HG02981 (cell line): Measurements from ENCODE around the gene MORC1.
"Not testable (repeated sequence)": the region's sequence is repeated elsewhere in the genome, so short reads cannot be mapped to it uniquely, and the experiment has no call there.

ENCODE experiments used
- ATAC-seq: cut with Tn5 transposase; IDR thresholded peaks from one replicate; pipeline ENCODE4 v1.9.1; 2021; ENCODE audit warnings: mild to moderate bottlenecking, moderate library complexity; ENCODE audit not compliant: unreplicated experiment

Gene MORC1

DNA sequence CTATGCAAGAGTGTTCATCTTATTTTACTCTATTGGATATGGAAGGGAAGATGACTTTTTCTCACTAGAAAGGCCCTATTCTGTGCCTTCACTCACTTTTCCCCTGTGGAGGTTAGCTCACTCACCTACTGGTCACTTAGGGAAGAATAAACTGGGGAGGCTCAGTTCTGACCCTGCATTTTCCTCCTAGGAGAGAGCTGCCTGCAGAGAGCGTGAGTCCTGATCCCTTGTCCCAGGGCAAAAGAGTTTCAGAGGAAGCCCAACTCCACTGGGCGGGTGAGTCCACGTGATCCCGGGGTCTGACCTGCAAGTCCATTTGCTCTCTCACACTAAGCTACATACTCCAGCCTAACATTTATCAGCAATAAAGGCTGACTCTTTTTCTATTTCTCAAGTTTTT is 8.4 kb downstream of the MORC1 start:
- no peak for ATAC-seq

DNA sequence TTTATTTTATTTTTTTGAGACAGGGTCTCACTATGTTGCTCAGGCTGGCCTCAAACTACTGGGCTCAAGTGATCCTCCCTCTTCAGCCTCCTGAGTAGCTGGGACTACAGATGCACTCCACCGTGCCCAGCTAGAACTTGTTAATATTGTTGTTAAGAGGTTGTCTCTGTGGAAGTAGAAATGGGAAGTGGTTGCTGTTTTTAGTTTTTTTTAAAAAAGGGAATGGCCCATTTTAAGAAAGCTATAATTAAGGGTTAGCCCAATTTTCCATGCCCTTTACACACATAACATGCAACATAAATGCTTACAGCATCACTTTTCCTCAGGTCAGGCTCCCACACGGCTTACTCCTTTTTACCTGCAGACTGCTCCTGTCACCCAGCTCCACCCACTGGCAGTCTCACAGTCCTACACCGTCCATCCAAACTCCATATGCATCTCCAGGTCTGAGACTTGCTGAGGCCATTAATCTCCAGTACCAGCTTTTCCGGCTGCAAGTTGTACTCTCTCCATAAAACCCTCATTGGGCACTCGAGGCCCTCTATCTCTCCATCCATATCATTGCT is 19.8 kb downstream of the MORC1 start:
- no peak for ATAC-seq

DNA sequence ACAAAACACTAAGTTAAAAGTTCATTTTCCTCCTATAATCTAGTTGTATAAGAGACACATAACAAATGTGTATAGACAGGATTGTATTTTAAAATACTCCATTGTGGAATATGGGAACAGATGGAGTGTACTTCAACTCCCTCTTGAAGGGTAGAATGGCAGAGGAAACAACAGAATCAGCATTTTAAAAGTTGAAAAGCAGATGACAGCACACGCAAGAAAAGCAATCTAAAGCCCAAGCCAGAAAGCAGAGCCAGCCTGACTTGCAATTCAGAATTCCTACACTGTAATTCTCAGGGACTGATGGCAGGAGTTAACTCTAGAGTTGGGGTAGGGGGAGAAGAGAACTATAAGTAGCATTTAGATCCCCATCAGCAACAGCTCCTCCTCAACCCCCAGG is 22.8 kb downstream of the MORC1 start:
- ATAC-seq: no peak

DNA sequence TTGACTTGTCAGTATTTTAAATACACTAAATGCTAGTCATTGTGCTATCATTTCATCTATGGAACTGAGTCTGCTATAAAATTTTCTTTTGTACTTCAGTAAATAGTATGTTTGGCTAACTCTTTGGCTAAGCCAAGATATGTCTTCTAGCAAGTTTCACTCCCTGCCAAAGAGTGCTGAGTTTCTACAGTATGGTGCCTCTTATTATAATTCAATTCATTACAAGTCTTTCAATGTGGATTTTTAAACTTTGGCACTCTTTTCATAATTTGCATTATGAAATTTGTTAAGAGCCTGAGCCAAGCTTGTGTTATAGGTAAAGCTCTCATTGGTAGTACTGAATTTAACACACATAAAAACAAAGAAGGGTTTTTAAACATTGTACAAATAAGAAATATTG is 24.4 kb downstream of the MORC1 start:
- ATAC-seq: no peak

DNA sequence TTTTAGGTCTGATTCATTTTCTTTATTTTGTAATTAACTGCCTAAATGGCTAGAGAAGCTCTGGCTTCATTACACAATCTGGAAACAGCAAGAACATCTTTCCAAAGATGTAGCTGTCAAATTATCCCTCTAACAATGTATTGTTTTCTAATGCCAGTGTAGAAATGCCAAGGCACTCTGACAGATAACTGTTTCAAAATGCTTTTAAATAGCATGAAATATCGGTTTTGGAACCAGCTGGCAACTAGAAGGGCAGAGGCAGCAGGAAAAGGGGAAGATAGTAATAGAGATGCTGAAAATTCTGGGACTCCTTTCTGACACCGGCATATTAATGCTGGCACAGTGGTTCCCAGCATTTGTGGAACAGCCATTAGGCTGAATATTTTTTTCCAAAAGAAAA is 26.1 kb downstream of the MORC1 start:
- no peak for ATAC-seq

DNA sequence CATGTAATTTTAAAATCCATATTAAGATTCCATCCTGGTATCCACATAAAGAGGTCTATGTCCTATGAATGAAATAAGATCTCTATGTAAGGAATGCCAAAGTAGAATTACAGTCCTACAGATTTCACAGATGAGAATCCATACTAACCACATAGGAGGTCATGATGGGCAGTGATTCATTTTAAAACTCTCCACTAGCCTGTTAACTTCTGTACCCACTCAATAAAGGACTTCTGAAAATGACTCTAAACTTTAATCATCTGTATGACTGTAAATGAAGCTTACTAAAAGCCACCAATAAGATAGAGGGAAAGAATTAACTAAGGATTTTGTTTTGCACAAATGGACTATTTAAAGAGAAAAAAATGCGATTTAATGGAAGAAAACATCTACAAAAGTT is 28.7 kb downstream of the MORC1 start:
- ATAC-seq: no peak

DNA sequence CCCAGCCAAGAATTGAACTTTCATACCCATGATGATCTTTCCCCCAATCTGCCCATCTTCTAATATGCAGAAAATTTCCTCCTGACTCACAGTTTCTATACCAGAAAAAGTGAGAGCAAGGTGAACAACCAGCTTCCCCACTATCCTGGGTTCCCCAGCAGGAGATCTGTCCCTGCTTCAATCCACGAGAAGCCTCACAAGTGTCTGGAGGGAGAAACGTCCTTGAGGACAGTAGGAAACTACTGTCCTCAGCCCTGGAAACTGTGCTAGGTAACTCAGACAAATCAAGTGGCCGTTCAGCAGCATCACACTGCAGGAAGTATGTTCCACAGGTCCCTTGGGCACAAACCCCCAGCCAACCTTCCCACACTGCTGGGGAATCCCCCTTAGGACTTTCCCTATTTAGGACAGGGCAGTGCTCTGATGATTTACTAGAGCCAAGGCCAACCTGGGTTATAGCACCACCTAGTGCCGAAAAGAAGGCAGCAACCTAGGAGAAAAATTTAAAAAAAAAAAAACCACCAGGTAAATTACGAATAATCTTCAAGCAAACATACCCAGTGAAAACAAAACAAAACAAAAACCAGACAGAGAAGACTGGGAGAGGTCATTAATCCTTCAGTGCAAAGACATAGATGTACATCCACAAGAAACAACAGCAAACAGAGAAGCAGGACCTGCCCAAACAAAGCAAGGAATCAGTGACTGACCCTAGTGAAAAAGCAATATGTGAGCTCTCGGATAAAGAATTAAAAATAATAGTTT is 36.0 kb downstream of the MORC1 start:
- ATAC-seq: peak; percentile 100

DNA sequence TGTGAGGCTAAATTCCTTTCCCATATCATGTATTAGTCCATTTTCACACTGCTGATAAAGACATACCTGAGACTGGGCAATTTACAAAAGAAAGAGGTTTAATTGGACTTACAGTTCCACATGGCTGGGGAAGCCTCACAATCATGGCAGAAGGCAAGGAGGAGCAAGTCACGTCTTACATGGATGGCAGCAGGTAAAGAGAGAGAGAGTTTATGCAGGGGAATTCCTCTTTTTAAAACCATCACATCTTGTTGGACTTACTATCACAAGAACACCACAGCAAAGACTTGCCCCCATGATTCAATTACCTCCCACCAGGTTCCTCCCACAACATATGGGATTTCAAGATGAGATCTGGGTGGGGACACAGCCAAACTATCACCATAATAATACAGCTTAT is 37.8 kb downstream of the MORC1 start:
- not testable (repeated sequence) for ATAC-seq

DNA sequence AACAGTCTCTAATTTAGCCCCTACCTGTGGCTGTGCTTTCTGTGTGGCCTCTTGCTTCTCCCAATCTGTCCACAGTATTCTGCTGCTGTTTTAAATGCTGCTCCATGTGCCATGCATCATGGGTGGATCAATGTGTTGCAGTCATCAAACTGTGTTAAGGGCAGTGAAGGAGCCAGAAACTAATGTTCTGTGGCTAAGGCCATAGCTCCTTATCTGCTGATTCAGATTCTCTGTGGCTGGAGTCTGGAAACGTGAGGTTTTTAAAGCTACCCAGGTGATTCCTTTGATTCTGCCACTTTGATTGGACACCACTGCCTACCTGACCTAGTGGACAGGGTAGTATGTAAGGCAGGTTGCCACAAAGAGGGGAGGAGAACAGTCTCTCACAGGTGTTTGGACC is 44.8 kb downstream of the MORC1 start:
- ATAC-seq: no peak

DNA sequence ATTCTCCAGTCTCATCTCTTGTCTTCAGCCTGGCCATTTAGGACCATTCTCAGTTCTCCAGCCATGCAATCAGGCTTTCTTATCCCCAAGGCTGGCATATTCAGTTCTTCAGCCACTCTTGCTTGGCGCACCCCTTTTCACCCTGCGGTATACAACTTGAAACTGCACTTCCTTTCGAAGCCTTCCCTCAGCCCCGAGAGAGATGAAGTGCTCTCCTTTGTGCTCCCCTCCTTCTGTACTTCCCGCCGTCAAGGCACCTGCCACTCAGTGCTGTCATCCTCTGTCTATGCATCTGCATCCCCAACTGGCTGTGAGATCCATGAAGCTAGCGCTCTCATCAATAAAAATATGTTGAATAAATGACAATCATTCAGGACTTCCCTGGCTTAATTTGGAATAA is 45.7 kb downstream of the MORC1 start:
- peak; percentile 80 for ATAC-seq

DNA sequence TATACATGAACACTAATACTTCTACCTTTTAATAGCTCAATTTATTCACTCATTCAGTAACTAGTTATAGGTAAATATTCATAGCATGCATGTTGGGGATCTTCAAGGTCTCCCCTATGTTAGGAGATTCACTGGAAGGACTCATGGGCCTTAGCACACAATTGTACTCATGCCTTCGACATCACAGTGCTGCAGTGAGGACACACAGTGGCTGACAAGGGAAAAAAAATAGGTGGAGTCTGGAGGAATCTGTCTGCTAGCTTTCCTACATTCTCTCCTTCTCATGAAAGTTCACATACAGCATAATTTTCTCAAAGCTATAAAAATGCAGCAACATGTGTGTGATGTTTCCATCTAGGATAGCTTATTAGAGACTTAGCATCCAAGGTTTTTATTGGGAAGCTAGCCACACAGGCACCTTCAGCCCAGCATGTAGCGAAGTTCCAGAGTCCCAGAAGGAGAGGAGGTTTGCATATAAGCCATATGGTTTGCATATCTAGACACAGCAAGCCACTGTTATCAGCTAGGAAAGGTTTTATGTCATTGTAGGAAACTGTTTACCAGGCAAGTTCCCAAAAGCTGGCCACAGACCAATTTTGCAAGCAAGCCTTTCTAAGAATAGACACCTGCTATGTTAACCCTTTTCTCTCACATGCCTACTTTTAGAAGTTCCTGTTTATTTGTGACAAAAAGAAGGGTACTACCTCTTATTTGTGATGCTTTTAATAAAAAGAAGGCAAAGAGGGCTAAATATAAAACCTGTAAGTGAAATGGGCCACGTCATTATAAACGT is 46.4 kb downstream of the MORC1 start:
- no peak for ATAC-seq

DNA sequence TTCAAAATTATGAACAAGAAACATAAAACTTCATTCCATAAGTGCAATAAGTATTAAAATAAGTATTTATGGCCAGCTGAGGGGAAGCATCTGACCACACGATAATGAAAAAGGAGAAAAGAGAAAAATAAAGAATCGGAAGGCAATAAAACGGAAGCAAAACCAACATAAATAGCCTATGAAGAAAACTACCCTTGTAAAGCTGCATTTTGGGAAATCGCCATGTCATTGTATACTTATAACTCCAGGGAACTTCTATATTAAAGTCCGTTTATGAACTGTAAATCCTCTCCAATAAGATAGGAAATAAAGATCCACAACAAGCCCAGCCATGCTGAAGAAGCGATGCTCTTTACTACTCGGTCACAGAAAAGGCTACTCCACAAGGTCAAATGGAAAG is 47.7 kb downstream of the MORC1 start:
- no peak for ATAC-seq

DNA sequence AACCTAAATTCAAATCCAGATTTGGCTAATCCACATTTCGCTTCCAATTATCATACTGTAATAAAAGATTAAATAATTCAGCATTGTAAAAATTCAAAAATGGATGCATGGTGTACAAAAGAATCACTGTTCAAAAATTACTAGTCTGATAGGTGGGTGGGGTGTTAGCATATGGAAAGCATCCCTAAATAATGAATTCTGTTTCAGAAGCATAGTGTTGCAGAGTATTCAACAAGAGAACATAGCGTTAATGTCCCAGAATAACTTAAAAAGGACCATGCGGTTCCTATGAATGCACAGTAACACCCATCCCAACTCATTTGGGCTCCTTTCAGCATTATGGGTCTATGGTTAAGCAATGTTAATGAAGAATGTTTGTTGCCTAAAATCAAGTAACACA is 51.1 kb downstream of the MORC1 start:
- ATAC-seq: no peak

DNA sequence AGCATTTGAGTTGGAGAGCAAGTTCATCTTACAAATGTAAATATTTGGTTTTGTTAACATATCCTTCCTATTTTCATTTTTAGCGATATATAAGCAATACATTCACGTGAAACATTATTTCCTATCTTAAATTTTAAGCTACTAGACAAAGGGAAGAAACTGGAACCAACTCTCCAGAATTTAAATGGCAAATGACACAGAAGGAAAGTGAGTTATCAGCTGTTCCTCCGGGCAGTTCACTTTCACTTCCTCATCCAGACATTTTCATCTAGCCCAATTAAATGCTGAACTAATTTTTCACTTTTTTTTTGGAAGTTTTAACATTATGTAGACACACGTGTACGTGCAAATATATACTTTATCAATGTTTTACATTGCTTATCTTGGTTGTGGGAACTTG is 58.7 kb downstream of the MORC1 start:
- ATAC-seq: peak; percentile 94

DNA sequence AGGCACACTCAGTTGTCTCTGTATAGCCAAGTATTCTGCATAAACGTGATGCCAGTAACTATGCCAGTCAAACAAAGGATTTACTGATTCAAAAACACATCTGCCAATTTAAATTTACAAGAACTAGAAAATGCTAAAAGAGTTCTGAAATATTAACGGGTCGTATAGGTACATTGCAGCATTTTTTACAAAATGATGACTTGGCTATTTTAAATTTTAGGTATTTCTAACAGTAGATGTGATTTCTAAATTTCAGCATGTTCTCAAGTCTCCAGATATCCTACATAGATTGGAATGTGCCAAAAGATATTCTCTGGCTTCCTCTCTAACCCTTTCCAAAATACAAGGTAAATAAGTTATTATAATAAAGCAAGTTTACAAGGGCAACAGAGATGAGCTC is 60.3 kb downstream of the MORC1 start:
- ATAC-seq: no peak

DNA sequence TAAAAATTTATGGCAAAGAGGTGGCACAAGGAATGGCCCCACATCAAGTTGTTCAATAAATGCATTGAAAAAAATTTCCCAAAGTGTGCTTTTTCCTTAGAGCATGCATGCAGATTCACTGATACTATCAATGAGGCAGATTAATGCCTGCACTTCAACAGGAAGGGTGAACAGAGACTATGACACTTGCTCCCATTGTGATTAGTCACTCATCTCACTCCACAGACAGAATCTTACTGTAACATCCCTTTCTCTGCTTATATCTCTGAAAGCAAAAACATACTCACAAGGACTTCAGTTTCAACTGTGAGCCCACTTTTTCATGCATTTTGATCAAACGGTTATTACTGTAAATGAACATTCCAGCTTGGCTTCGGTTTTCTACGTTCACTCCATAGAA is 60.9 kb downstream of the MORC1 start:
- ATAC-seq: no peak

DNA sequence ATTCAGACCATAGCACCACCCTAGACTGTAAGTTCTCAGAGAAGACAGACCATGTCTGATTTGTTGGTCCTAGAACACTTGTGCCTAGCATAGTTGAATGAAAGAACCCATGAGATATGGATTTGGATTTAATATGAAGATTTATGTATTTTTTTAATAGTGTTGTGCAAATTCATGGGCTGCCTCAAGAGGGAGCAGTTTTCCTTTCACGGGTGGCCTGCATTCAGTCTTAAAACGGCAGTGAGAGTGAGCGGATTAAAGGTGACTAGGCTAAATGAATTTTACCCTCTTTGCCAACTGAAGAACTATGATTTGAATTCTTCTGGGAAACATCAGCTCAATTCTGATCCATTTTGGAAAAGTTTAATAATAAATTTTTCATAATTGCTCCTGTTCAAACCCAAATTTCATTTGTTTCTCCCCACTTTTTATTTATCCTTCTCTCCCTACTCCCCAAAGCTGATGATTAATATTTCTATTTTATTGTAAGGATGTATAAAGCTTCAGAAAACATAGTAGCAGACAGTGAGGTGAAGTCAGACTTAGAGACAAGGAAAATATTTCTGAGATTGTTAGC is 67.3 kb downstream of the MORC1 start:
- ATAC-seq: peak; percentile 69

DNA sequence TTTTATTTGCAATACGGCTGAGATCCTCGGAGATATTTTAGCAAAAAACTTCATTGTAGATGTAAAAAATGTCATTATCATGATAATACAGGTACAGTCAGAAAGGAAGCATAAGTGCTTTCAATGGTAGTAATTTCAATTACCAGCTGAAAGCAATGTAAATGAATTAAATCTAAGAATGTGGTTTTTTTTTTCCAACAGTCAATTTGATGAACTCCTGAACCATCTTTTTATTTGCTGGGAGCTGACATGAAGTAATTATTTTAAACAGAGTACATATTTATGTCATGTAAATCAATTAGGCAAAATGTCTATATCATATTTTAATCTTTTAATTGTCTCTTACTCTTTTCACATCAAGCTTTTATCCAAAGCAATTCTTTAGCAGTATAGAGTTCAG is 70.6 kb downstream of the MORC1 start:
- no peak for ATAC-seq

DNA sequence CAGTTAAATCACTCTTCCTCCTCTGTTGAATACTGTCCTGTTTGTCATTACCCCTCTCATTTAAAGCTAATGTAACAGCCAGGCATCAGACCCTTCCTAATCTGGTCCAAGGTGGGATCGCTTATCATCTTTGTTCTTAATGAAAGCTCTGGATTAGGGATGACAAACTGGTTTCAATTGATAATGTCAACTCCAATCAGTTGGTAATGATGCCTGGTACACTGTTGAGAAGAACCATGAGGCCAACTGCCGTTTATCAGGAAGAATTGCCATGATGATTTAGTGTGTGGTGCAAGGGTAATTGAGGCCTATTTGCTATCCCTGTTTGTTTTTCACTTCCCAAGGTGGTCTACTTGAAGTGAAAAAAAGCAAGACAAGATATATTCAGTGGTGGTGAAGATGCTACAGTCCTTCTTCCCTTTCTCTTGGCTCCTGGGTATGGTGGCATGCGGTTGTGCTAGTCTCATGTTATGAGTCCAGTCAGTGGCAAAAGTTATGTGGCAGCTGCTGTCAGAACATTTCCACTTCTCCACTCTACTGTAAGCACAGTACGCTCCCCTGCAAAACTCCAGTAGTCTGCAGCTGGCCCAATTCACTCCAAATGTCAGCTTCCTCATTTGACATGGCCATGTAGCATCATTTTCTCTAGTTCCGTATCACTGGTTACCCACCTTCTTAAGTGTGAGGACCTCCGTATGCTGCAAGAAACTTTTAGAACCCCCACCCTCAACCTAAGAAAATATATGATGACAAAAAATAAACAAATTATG is 72.5 kb downstream of the MORC1 start:
- ATAC-seq: no peak

DNA sequence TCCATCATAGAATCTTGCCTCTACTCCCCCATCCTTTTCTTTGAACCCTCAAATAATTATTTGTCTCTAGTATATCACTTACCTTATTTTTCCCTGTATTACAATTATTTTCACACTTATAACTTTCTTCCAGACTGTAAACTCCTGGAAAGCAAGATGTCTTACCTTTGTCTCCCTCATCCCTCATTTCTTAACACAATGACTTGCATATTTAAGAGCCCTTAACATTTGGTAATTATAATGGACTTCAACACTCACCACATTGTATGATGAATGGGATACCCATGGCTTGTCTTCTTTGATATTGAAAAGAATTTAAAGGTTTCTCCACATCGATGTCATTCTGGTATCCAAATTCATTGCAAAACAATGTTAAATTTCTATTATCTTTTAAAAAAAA is 82.9 kb downstream of the MORC1 start:
- no peak for ATAC-seq

DNA sequence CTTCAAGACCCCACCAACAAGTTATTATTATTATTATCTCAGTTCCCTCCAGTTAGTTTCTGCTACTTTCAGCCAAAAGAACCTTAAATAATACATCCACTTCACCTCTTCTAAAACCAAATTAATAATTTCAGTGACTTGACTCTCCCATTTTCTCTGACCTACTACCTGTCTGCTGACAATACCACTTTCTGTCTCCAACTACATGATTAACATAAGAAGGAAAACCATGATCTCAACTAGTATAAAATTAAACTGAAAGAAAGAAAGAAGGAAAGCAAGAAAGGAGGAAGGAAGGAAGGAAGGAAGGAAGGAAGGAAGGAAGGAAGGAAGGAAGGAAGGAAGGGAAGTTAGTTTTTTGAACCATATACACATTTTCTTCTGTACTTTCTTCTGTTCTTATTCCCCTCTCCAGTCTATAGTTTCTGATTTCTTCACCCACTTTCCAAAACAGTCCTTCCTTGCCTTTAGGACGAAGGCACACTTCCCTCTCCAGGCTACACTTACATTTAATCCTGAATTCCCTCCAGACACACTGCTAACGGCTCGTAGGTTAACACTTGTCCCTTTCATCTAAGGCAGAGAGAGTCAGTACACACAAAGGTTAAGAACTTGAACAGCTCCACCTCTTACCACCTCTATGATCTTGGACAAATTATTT is 84.8 kb downstream of the MORC1 start:
- no peak for ATAC-seq
